H1 (cell line): ENCODE measurements around the gene PLXNB1. TPM values are rescaled to one million over a fixed set of nuclear protein-coding genes. Genes with fewer than 3 reads are reported as not detected.

Experiments
- CTCF ChIA-PET: fragments of 300-600 bp; sonication (Branson Sonifier 250); formaldehyde crosslinking; loops from one replicate; lab custom pipeline; 2021; ENCODE audit not compliant: partially characterized antibody; lab: Charles Lee
- POLR2A ChIA-PET: fragments of 300-600 bp; sonication (Branson Sonifier 250); formaldehyde crosslinking; loops from one replicate; lab custom pipeline; 2021; ENCODE audit warnings: inconsistent platforms; ENCODE audit not compliant: partially characterized antibody; lab: Charles Lee
- DNase-seq, 2 experiments: peaks; one replicate each; pipeline versions ENCODE4 v3.0.0 to v3.0.0-alpha.2; 2010 to 2022; ENCODE audit warnings: low spot score in 2 of 2, low read depth in 1 of 2, mixed read lengths in 1 of 2
- FAIRE-seq: peaks from 2 replicates; lab custom pipeline; 2011; peaks lifted over from hg19 to GRCh38; lab: Jason Lieb, UNC
- H2AFZ ChIP-seq: 2 replicates; pipeline ENCODE4 v1.8.1; 2012; ENCODE audit warnings: low read length, inconsistent platforms
- H2AK5ac ChIP-seq: 2 replicates; pipeline ENCODE4 v1.6.1; 2013; ENCODE audit warnings: low read depth, low read length
- H2BK120ac ChIP-seq: replicated peaks from 2 replicates; pipeline ENCODE3; 2013; ENCODE audit warnings: low read depth, low read length, inconsistent platforms
- H2BK12ac ChIP-seq: 2 replicates; pipeline ENCODE4 v1.6.1; 2013; ENCODE audit warnings: low read depth, low read length
- H2BK15ac ChIP-seq: 2 replicates; pipeline ENCODE4 v1.6.1; 2013; ENCODE audit warnings: low read length
- H2BK20ac ChIP-seq: 2 replicates; pipeline ENCODE4 v1.6.1; 2013; ENCODE audit warnings: low read length
- H2BK5ac ChIP-seq: 2 replicates; pipeline ENCODE4 v1.6.1; 2013; ENCODE audit warnings: low read depth, low read length
- H3K14ac ChIP-seq: 2 replicates; pipeline ENCODE4 v1.6.1; 2013; ENCODE audit warnings: inconsistent platforms; ENCODE audit not compliant: insufficient read length
- H3K18ac ChIP-seq: 2 replicates; pipeline ENCODE4 v1.6.1; 2013; ENCODE audit warnings: low read length; ENCODE audit errors: extremely low read depth
- H3K23ac ChIP-seq: 2 replicates; pipeline ENCODE4 v1.6.1; 2013; ENCODE audit warnings: inconsistent platforms; ENCODE audit not compliant: insufficient read length
- H3K23me2 ChIP-seq: 2 replicates; pipeline ENCODE4 v1.6.1; 2013; ENCODE audit warnings: low read depth, low read length
- H3K27ac ChIP-seq: 2 replicates; pipeline ENCODE4 v1.6.1; 2011; ENCODE audit warnings: low read depth, low read length, inconsistent platforms
- H3K27me3 ChIP-seq, 4 experiments: replicated peaks in 1 of 4; 1 replicate in 1 of 4; 2 replicates in 3 of 4; pipeline versions ENCODE4 v1.6.1 to v1.8.1; 2011 to 2013; ENCODE audit warnings: low read length in 3 of 4, mild to moderate bottlenecking in 3 of 4, inconsistent platforms in 2 of 4, mixed read lengths in 2 of 4, moderate library complexity in 1 of 4; ENCODE audit not compliant: control insufficient read depth in 3 of 4, insufficient read depth in 3 of 4; ENCODE audit errors: extremely low read depth in 1 of 4
- H3K36me3 ChIP-seq, 4 experiments: 2 replicates each; pipeline versions ENCODE4 v1.6.1 to v1.8.1; 2011 to 2013; ENCODE audit warnings: mild to moderate bottlenecking in 4 of 4, low read length in 3 of 4, moderate library complexity in 2 of 4, control low read depth in 1 of 4, inconsistent platforms in 1 of 4; ENCODE audit not compliant: insufficient read depth in 4 of 4, control insufficient read depth in 2 of 4
- H3K4ac ChIP-seq: replicated peaks from 2 replicates; pipeline ENCODE3; 2013; ENCODE audit warnings: low read length, low read depth, mixed read lengths, inconsistent platforms; ENCODE audit not compliant: insufficient read length
- H3K4me1 ChIP-seq, 4 experiments: replicated peaks in 1 of 4; 1 replicate in 1 of 4; 2 replicates in 3 of 4; pipeline versions ENCODE4 v1.6.1 to v1.8.1; 2011 to 2013; ENCODE audit warnings: low read length in 3 of 4, inconsistent platforms in 2 of 4, mixed read lengths in 1 of 4; ENCODE audit not compliant: insufficient read depth in 4 of 4, control insufficient read depth in 3 of 4
- H3K4me2 ChIP-seq, 2 experiments: 2 replicates each; pipeline versions ENCODE4 v1.6.1 to v1.8.1; 2011 to 2013; ENCODE audit warnings: low read depth in 2 of 2, low read length in 2 of 2, control low read depth in 1 of 2, inconsistent platforms in 1 of 2, mild to moderate bottlenecking in 1 of 2; ENCODE audit not compliant: insufficient read depth in 1 of 2
- H3K4me3 ChIP-seq, 4 experiments: fragments of 200-600, 300-600 bp in 1 of 4; sonication (generic), shearing (Covaris generic), sonication (Bioruptor Twin) in 1 of 4; 2 replicates each; pipeline versions ENCODE4 v1.5.1 to v1.8.1; 2011 to 2016; ENCODE audit warnings: low read length in 4 of 4, low read depth in 3 of 4, control low read depth in 2 of 4, inconsistent platforms in 2 of 4, mild to moderate bottlenecking in 2 of 4, mixed read lengths in 1 of 4, moderate library complexity in 1 of 4; ENCODE audit not compliant: insufficient read depth in 2 of 4; ENCODE audit errors: extremely low read depth in 1 of 4
- H3K56ac ChIP-seq: replicated peaks from 2 replicates; pipeline ENCODE3; 2013; ENCODE audit warnings: low read depth, mild to moderate bottlenecking, mixed read lengths, low read length, inconsistent platforms; ENCODE audit not compliant: insufficient read length
- H3K79me1 ChIP-seq: 2 replicates; pipeline ENCODE4 v1.6.1; 2013; ENCODE audit warnings: low read depth, low read length, control low read depth
- H3K79me2 ChIP-seq, 2 experiments: 2 replicates each; pipeline versions ENCODE4 v1.6.1 to v1.8.1; 2012 to 2013; ENCODE audit warnings: low read length in 2 of 2, mild to moderate bottlenecking in 2 of 2, inconsistent platforms in 1 of 2; ENCODE audit not compliant: insufficient read depth in 2 of 2, control insufficient read depth in 1 of 2
- H3K9ac ChIP-seq, 4 experiments: replicated peaks in 1 of 4; 1 replicate in 1 of 4; 2 replicates in 3 of 4; pipeline versions ENCODE4 v1.6.1 to v1.8.1; 2011 to 2013; ENCODE audit warnings: low read depth in 3 of 4, low read length in 3 of 4, control low read depth in 2 of 4, mild to moderate bottlenecking in 2 of 4, moderate library complexity in 2 of 4, inconsistent platforms in 1 of 4; ENCODE audit errors: extremely low read depth in 1 of 4
- H3K9me3 ChIP-seq, 2 experiments: 2 replicates each; pipeline versions ENCODE4 v1.6.1 to v1.8.1; 2012 to 2013; ENCODE audit warnings: mild to moderate bottlenecking in 2 of 2, moderate library complexity in 2 of 2, control low read depth in 1 of 2, inconsistent platforms in 1 of 2, low read depth in 1 of 2, low read length in 1 of 2, mixed read lengths in 1 of 2; ENCODE audit not compliant: insufficient read depth in 2 of 2
- H4K20me1 ChIP-seq, 2 experiments: replicated peaks in 1 of 2; 2 replicates each; pipeline versions ENCODE3 to v1.8.1; 2011 to 2013; ENCODE audit warnings: inconsistent platforms in 2 of 2, low read length in 2 of 2, mild to moderate bottlenecking in 1 of 2; ENCODE audit not compliant: insufficient read depth in 2 of 2, control insufficient read depth in 1 of 2
- H4K5ac ChIP-seq: 2 replicates; pipeline ENCODE4 v1.6.1; 2013; ENCODE audit warnings: low read length, low read depth, mixed read lengths, inconsistent platforms; ENCODE audit not compliant: insufficient read length
- H4K8ac ChIP-seq: 2 replicates; pipeline ENCODE4 v1.8.0; 2013; ENCODE audit warnings: mild to moderate bottlenecking, moderate library complexity, low read length, inconsistent platforms; ENCODE audit not compliant: insufficient read depth; ENCODE audit errors: extremely low read depth
- H4K91ac ChIP-seq: replicated peaks from 2 replicates; pipeline ENCODE3; 2013; ENCODE audit warnings: low read length, mixed read lengths, inconsistent platforms; ENCODE audit not compliant: insufficient read length
- ATF3 ChIP-seq: IDR thresholded peaks from 2 replicates; pipeline ENCODE4 v1.6.1; 2011; ENCODE audit warnings: low read depth, mild to moderate bottlenecking, low read length; ENCODE audit not compliant: insufficient read depth
- BRCA1 ChIP-seq: IDR thresholded peaks from 2 replicates; pipeline ENCODE4 v1.6.1; 2012; ENCODE audit warnings: low read depth, low read length, improper control_type of control experiment
- EZH2 ChIP-seq: fragments of 200-600 bp; sonication (generic); IDR thresholded peaks from 2 replicates; pipeline ENCODE4 v1.7.1; 2012; ENCODE audit warnings: low read depth, mild to moderate bottlenecking, moderate library complexity, low read length, inconsistent platforms; ENCODE audit not compliant: severe bottlenecking
- FOSL1 ChIP-seq: IDR thresholded peaks from 2 replicates; pipeline ENCODE4 v1.6.1; 2011; ENCODE audit warnings: mild to moderate bottlenecking, low read depth, low read length, moderate library complexity; ENCODE audit not compliant: insufficient read depth
- POLR2A ChIP-seq, 2 experiments: IDR thresholded peaks; 1 replicate in 1 of 2; 2 replicates in 1 of 2; pipeline ENCODE4 v1.6.1; 2011; ENCODE audit warnings: low read depth in 2 of 2, low read length in 2 of 2, mild to moderate bottlenecking in 2 of 2; ENCODE audit errors: control extremely low read depth in 1 of 2
- POU5F1 ChIP-seq: IDR thresholded peaks from 2 replicates; pipeline ENCODE4 v1.6.1; 2011; ENCODE audit warnings: low read depth, mild to moderate bottlenecking, low read length, moderate library complexity
- RAD21 ChIP-seq, 2 experiments: IDR thresholded peaks in 1 of 2; conservative IDR thresholded peaks in 1 of 2; 2 replicates each; pipeline ENCODE4 v1.6.1; 2011; ENCODE audit warnings: low read depth in 2 of 2, low read length in 2 of 2, improper control_type of control experiment in 1 of 2, inconsistent platforms in 1 of 2, mild to moderate bottlenecking in 1 of 2, moderate library complexity in 1 of 2
- SAP30 ChIP-seq: fragments of 300-600 bp; sonication (generic); IDR thresholded peaks from 2 replicates; pipeline ENCODE4 v1.7.1; 2012; ENCODE audit warnings: low read length, moderate library complexity, mild to moderate bottlenecking, inconsistent platforms; ENCODE audit not compliant: insufficient read depth, insufficient replicate concordance
- SP1 ChIP-seq: IDR thresholded peaks from 2 replicates; pipeline ENCODE4 v1.6.1; 2011; ENCODE audit warnings: low read depth, low read length
- SP2 ChIP-seq: IDR thresholded peaks from 2 replicates; pipeline ENCODE4 v1.6.1; 2012; ENCODE audit warnings: mild to moderate bottlenecking, low read length, inconsistent platforms
- WGBS, 2 experiments: shearing (Covaris generic) in 1 of 2; methylation state at CpG; one replicate each; pipeline versions ENCODE4 v1.1.6 to v1.1.7; 2013 to 2015; ENCODE audit warnings: low lambda C conversion rate in 2 of 2, mixed read lengths in 2 of 2, inconsistent platforms in 1 of 2, low coverage in 1 of 2, missing lambda C conversion rate in 1 of 2; ENCODE audit not compliant: insufficient replicate concordance in 2 of 2, insufficient coverage in 1 of 2, insufficient read length in 1 of 2; ENCODE audit errors: extremely low coverage in 1 of 2, missing lambda C conversion rate in 1 of 2; 5-methylcytosine and 5-hydroxymethylcytosine counted together
- polyA plus RNA-seq, 7 experiments: library from polyadenylated mRNA; depleted of rRNA in 3 of 7; stranded (reverse) in 5 of 7; unstranded in 2 of 7; fragments of >200 nt in 5 of 7; fragments of 200-250 nt in 2 of 7; gene quantifications; 1 replicate in 5 of 7; 2 replicates in 1 of 7; 4 replicates in 1 of 7; pipeline versions ENCODE4 v1.2.1 to v1.2.3, GENCODE V29; 2011 to 2013; ENCODE audit warnings: missing spikeins in 2 of 7, mixed read lengths in 2 of 7
- total RNA-seq: library from RNA; stranded (reverse); fragmentation: NEBNext Ultra II Directional; extraction: Animal tissue kit (Norgen Biotek cat#: 25700); gene quantifications from 2 replicates; pipeline ENCODE4 v1.2.1, GENCODE V29; 2021

Gene PLXNB1
- total and polyA plus RNA-seq, 2 of the 8 experiments (the other 6 are each of a cell fraction or from before 2014, with no cell fraction given), result 109 to 114 TPM

- Histone ChIP-seq H2BK5ac (peak overlapping the region; percentile 21; the same call in 1 of the 2 replicates), H3K9me3 (no peaks in the 10 kb centered on the region), H3K4ac (no peak overlapping the region), H3K27me3 (no peaks in the 10 kb centered on the region), H3K56ac (no peak overlapping the region), H3K79me1 (peaks cover 13% of the 10 kb centered on the region), H3K36me3 (peaks cover 47 to 65% (median 53%) of the 10 kb centered on the region in 4 experiments), H4K8ac (no peak overlapping the region), H3K4me3 (no peak overlapping the region), H3K14ac (no peak overlapping the region), H3K79me2 (peaks cover 2 to 23% of the 10 kb centered on the region in 2 experiments; a peak in 1 of 4 replicates), H4K5ac (no peak overlapping the region), H3K23me2 (no peaks in the 10 kb centered on the region), H2BK20ac (no peak overlapping the region), H3K27ac (no peak overlapping the region), H4K20me1 (peaks cover 23 to 52% of the 10 kb centered on the region in 2 experiments), H2AFZ (no peak overlapping the region), H2AK5ac (no peak overlapping the region), H2BK15ac (no peak overlapping the region), H4K91ac (no peak overlapping the region), H3K4me2 (no peak overlapping the region), H3K4me1 (peaks cover 0 to 3% (median 0%) of the 10 kb centered on the region in 4 experiments; a peak in 3 of 7 replicates), H3K9ac (no peak overlapping the region), H2BK12ac (no peak overlapping the region), H3K23ac (no peak overlapping the region), H2BK120ac (no peak overlapping the region), H3K18ac (no peak overlapping the region)
- no peak for FAIRE-seq
- WGBS, 2 experiments, result 94% methylated on average over 9 of the region's 9 CpGs; no CpG with 5 or more reads in 1 of the 2 experiments
- DNase-seq, result no peak
- ChIA-PET CTCF (interaction anchor here (0.6 to 6.9 kb wide), 8 partner anchors 11 to 222 kb away, joined by 3 to 95 read pairs (median 12); no protein-coding TSS in a partner anchor), POLR2A (interaction anchor here (0.9 to 31.5 kb wide), 8 partner anchors 9 to 91 kb away, joined by 3 to 650 read pairs (median 8); partner anchors contain the start of genes ATRIP, CCDC51, PLXNB1 and TMA7)
- TF ChIP-seq RAD21 (IDR thresholded peaks at IDR 0.05 in 1 of 2, conservative IDR thresholded peaks at IDR 0.05 in 1 of 2; ENCODE audit: low read depth in 2 of 2, low read length in 2 of 2) (no peak), FOSL1 (no peak), ATF3 (no peak), EZH2 (no peak), BRCA1 (no peak), SAP30 (no peak), POU5F1 (no peak), SP2 (no peak), SP1 (no peak), POLR2A (IDR thresholded peaks at IDR 0.05; ENCODE audit: control extremely low read depth in 1 of 2, low read depth in 2 of 2, low read length in 2 of 2) (no peak)
Observed at GRCh38 chr3:48419149-48419548, 10.7 kb downstream of the PLXNB1 start.
